HepG2 (cell line): ENCODE data around the gene GUK1. TPM values are rescaled to one million over a fixed set of nuclear protein-coding genes. Genes with fewer than 3 reads are reported as not detected.

Experiments used
- BORCS8-MEF2B ChIP-seq: sonication (generic); formaldehyde crosslinking; IDR thresholded peaks from 2 replicates; pipeline ENCODE4 v1.8.0; 2022; ENCODE audit warnings: mild to moderate bottlenecking, missing genetic modification reagents
- CC2D1A ChIP-seq: sonication (generic); formaldehyde crosslinking; IDR thresholded peaks from 2 replicates; pipeline ENCODE4 v1.8.1; 2023; ENCODE audit warnings: mild to moderate bottlenecking, missing genetic modification reagents
- CCDC6 ChIP-seq: sonication (generic); formaldehyde crosslinking; IDR thresholded peaks from 2 replicates; pipeline ENCODE4 v1.8.1; 2022; ENCODE audit warnings: mild to moderate bottlenecking, missing genetic modification reagents, moderate library complexity
- CENPX ChIP-seq: sonication (generic); formaldehyde crosslinking; IDR thresholded peaks from 2 replicates; pipeline ENCODE4 v1.9.0; 2021; ENCODE audit warnings: mild to moderate bottlenecking, missing genetic modification reagents, moderate library complexity
- CHD4 ChIP-seq: fragments of 200-600 bp; sonication (generic); IDR thresholded peaks from 2 replicates; pipeline ENCODE4 v1.7.0; 2017; ENCODE audit warnings: mild to moderate bottlenecking, low read length, borderline replicate concordance
- ETV5 ChIP-seq: IDR thresholded peaks from 2 replicates; pipeline ENCODE4 v1.6.1; 2018; ENCODE audit warnings: missing biosample characterization, missing genetic modification reagents, inconsistent platforms, borderline replicate concordance
- FOXK2 ChIP-seq: fragments of 450-650 bp; IDR thresholded peaks from 2 replicates; pipeline ENCODE4 v1.6.1; 2016
- MAZ ChIP-seq, 2 experiments: sonication (generic) in 1 of 2; formaldehyde crosslinking in 1 of 2; IDR thresholded peaks; 2 replicates each; pipeline versions ENCODE4 v1.5.0 to v1.6.1; 2012 to 2020; ENCODE audit warnings: low read depth in 2 of 2, mild to moderate bottlenecking in 2 of 2, borderline replicate concordance in 1 of 2, improper control_type of control experiment in 1 of 2, low read length in 1 of 2, missing genetic modification reagents in 1 of 2, moderate library complexity in 1 of 2
- RBFOX2 ChIP-seq: fragments of 200-400 bp; formaldehyde crosslinking; IDR thresholded peaks from 2 replicates; pipeline ENCODE4 v1.6.1; 2017; ENCODE audit warnings: low read depth, mild to moderate bottlenecking, low read length
- RXRB ChIP-seq: IDR thresholded peaks from 2 replicates; pipeline ENCODE4 v1.6.1; 2016; ENCODE audit warnings: borderline replicate concordance, missing genetic modification reagents, missing compliant biosample characterization
- SKI ChIP-seq: fragments of 450-650 bp; IDR thresholded peaks from one replicate; pipeline ENCODE4 v1.6.1; 2018; ENCODE audit warnings: mild to moderate bottlenecking; ENCODE audit not compliant: partially characterized antibody
- TBP ChIP-seq: sonication (generic); formaldehyde crosslinking; IDR thresholded peaks from 2 replicates; pipeline ENCODE4 v1.5.0; 2020; ENCODE audit warnings: missing genetic modification reagents
- XRCC5 ChIP-seq: fragments of 200-400 bp; formaldehyde crosslinking; optimal IDR thresholded peaks from 2 replicates; pipeline ENCODE3; 2017; ENCODE audit warnings: mild to moderate bottlenecking, low read length
- ZNF224 ChIP-seq: sonication (generic); formaldehyde crosslinking; IDR thresholded peaks from 2 replicates; pipeline ENCODE4 v1.5.0; 2020; ENCODE audit warnings: mild to moderate bottlenecking, missing genetic modification reagents
- ZNF567 ChIP-seq: sonication (generic); formaldehyde crosslinking; IDR thresholded peaks from 2 replicates; pipeline ENCODE4 v1.8.1; 2023; ENCODE audit warnings: mild to moderate bottlenecking, missing genetic modification reagents, borderline replicate concordance
- ZNF615 ChIP-seq: sonication (generic); formaldehyde crosslinking; IDR thresholded peaks from 2 replicates; pipeline ENCODE4 v1.5.0; 2020; ENCODE audit warnings: mild to moderate bottlenecking, missing genetic modification reagents, borderline replicate concordance
- polyA plus RNA-seq, 8 experiments: library from polyadenylated mRNA; depleted of rRNA in 3 of 8; stranded (reverse) in 7 of 8; unstranded in 1 of 8; fragments of >200 nt; fragmentation: Illumina TruSeq in 4 of 8; extraction: Trizol in 4 of 8; gene quantifications; 2 replicates each; pipeline versions ENCODE4 v1.2.1 to v1.2.3, GENCODE V29; 2011 to 2016; ENCODE audit warnings: low read depth in 4 of 8, missing spikeins in 1 of 8, mixed read lengths in 1 of 8; ENCODE audit not compliant: insufficient read depth in 1 of 8
- total RNA-seq, 5 experiments: library from RNA; depleted of rRNA; stranded (reverse); fragments of >200 nt; fragmentation: Illumina TruSeq; extraction: Trizol; gene quantifications; 2 replicates each; pipeline ENCODE4 v1.2.3, GENCODE V29; 2016; ENCODE audit warnings: low read depth in 1 of 5
- TF ChIP-seq, protein P1 (sequence below): sonication (generic); formaldehyde crosslinking; IDR thresholded peaks from 2 replicates; pipeline ENCODE4 v1.4.0; 2020; ENCODE audit warnings: missing genetic modification reagents, borderline replicate concordance
- TF ChIP-seq, protein P2 (sequence below): IDR thresholded peaks from 2 replicates; pipeline ENCODE4 v1.6.1; 2016; ENCODE audit warnings: missing biosample characterization, missing genetic modification reagents, low read depth
- TF ChIP-seq, protein P3 (sequence below): IDR thresholded peaks from 2 replicates; pipeline ENCODE4 v1.6.1; 2016; ENCODE audit warnings: missing genetic modification reagents, missing compliant biosample characterization
- TF ChIP-seq, protein P4 (sequence below): sonication (generic); formaldehyde crosslinking; IDR thresholded peaks from 2 replicates; pipeline ENCODE4 v1.4.0; 2020; ENCODE audit warnings: missing genetic modification reagents
- TF ChIP-seq, protein P5 (sequence below): sonication (generic); formaldehyde crosslinking; IDR thresholded peaks from 2 replicates; pipeline ENCODE4 v1.4.0; 2020; ENCODE audit warnings: low read depth, mild to moderate bottlenecking, missing genetic modification reagents
- TF ChIP-seq, protein P6 (sequence below): sonication (generic); formaldehyde crosslinking; IDR thresholded peaks from 2 replicates; pipeline ENCODE4 v1.5.0; 2020; ENCODE audit warnings: missing genetic modification reagents, mild to moderate bottlenecking, borderline replicate concordance

Gene GUK1
- total and polyA plus RNA-seq, 2 of the 13 experiments (the other 11 are each of a cell fraction or from before 2014, with no cell fraction given) = 116 to 154 TPM

DNA sequence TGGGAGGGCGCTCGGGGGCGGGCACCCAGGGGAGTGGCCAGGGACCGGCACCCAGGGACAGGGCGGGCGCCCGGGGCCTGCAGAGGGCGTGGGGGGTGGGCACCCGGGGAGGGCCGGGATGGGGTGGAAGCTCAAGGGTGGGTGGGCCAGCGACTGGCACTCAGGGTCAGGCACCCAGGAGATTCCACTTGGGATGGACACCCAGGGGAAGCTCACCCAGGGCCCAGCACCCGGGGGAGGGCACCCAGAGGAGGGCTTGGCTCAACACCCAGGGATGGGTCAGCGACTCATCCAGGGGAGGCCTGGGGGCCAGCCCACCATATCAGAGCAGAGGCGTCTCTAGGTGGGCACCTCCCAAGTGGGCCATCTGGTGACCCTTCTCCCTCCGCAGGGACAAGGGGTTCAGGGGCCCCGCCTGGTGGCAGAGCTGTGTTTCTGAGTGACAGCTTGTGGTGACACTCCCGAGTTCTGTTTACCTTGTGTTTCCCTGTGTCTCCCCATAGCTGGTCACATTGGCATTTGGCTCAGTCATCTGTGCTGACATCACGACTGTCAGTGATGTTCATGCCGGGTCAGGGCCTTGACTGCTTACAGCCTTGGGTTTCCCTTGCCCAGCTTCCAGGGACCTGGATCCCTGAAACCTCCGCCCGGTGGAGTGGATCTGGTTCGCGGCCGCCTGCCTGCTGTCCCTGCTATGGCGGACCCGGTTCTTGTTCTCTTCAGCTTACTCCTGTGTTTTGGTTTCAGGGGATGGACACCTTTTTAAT, 26.3 kb downstream of the GUK1 start (continued):
- TF ChIP-seq, protein P1, sequence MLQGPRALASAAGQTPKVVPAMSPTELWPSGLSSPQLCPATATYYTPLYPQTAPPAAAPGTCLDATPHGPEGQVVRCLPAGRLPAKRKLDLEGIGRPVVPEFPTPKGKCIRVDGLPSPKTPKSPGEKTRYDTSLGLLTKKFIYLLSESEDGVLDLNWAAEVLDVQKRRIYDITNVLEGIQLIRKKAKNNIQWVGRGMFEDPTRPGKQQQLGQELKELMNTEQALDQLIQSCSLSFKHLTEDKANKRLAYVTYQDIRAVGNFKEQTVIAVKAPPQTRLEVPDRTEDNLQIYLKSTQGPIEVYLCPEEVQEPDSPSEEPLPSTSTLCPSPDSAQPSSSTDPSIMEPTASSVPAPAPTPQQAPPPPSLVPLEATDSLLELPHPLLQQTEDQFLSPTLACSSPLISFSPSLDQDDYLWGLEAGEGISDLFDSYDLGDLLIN = no peak
- peak; percentile 27 for TF ChIP-seq XRCC5
- TF ChIP-seq CCDC6 (CRISPR knock-in tag) = no peak
- no peak for TF ChIP-seq CENPX (CRISPR knock-in tag)
- no peak for TF ChIP-seq CC2D1A (CRISPR knock-in tag)
- TF ChIP-seq RXRB (CRISPR knock-in tag) = no peak
- 0 out of 2 replicates have a peak, but pooled peaks have one; percentile 62 for TF ChIP-seq FOXK2
- TF ChIP-seq, protein P2, sequence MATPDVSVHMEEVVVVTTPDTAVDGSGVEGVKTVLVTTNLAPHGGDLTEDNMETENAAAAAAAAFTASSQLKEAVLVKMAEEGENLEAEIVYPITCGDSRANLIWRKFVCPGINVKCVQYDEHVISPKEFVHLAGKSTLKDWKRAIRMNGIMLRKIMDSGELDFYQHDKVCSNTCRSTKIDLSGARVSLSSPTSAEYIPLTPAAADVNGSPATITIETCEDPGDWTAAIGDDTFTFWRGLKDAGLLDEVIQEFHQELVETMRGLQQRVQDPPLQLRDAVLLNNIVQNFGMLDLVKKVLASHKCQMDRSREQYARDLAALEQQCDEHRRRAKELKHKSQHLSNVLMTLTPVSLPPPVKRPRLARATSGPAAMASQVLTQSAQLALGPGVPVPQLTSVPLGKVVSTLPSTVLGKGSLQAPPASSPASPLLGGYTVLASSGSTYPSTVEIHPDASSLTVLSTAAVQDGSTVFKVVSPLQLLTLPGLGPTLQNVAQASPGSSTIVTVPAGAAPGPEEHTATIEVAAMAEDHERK (CRISPR knock-in tag) = no peak
- TF ChIP-seq, protein P3, sequence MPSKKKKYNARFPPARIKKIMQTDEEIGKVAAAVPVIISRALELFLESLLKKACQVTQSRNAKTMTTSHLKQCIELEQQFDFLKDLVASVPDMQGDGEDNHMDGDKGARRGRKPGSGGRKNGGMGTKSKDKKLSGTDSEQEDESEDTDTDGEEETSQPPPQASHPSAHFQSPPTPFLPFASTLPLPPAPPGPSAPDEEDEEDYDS (CRISPR knock-in tag) = no peak
- TF ChIP-seq SKI = no peak
- TF ChIP-seq ZNF567 = 0 out of 2 replicates have a peak, but pooled peaks have one; percentile 23
- TF ChIP-seq, protein P4, sequence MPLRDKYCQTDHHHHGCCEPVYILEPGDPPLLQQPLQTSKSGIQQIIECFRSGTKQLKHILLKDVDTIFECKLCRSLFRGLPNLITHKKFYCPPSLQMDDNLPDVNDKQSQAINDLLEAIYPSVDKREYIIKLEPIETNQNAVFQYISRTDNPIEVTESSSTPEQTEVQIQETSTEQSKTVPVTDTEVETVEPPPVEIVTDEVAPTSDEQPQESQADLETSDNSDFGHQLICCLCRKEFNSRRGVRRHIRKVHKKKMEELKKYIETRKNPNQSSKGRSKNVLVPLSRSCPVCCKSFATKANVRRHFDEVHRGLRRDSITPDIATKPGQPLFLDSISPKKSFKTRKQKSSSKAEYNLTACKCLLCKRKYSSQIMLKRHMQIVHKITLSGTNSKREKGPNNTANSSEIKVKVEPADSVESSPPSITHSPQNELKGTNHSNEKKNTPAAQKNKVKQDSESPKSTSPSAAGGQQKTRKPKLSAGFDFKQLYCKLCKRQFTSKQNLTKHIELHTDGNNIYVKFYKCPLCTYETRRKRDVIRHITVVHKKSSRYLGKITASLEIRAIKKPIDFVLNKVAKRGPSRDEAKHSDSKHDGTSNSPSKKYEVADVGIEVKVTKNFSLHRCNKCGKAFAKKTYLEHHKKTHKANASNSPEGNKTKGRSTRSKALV (CRISPR knock-in tag) = 0 out of 2 replicates have a peak, but pooled peaks have one; percentile 23
- TF ChIP-seq ZNF224 (CRISPR knock-in tag) = no peak
- TF ChIP-seq ZNF615 (CRISPR knock-in tag) = no peak
- no peak for TF ChIP-seq TBP
- 0 out of 2 replicates have a peak, but pooled peaks have one; percentile 46 for TF ChIP-seq BORCS8-MEF2B
- TF ChIP-seq MAZ (IDR thresholded peaks at IDR 0.05; ENCODE audit: borderline replicate concordance, low read depth, low read length) = peak; percentile 30; the same call in 1 of the 2 replicates
- TF ChIP-seq MAZ (CRISPR knock-in tag; IDR thresholded peaks at IDR 0.05; ENCODE audit: low read depth) = no peak
- no peak for TF ChIP-seq RBFOX2
- TF ChIP-seq, protein P5, sequence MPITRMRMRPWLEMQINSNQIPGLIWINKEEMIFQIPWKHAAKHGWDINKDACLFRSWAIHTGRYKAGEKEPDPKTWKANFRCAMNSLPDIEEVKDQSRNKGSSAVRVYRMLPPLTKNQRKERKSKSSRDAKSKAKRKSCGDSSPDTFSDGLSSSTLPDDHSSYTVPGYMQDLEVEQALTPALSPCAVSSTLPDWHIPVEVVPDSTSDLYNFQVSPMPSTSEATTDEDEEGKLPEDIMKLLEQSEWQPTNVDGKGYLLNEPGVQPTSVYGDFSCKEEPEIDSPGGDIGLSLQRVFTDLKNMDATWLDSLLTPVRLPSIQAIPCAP = no peak
- TF ChIP-seq ETV5 (CRISPR knock-in tag) = 0 out of 2 replicates have a peak, but pooled peaks have one; percentile 8
- TF ChIP-seq CHD4 = no peak
- TF ChIP-seq, protein P6, sequence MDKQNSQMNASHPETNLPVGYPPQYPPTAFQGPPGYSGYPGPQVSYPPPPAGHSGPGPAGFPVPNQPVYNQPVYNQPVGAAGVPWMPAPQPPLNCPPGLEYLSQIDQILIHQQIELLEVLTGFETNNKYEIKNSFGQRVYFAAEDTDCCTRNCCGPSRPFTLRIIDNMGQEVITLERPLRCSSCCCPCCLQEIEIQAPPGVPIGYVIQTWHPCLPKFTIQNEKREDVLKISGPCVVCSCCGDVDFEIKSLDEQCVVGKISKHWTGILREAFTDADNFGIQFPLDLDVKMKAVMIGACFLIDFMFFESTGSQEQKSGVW (CRISPR knock-in tag) = no peak
